Limb (tissue), 2 donors: ENCODE results near the gene CSHL1.
A peak's percentile ranks its signal among the peaks of the same experiment; 100 is the strongest.
"Not testable (repeated sequence)": the region's sequence is repeated elsewhere in the genome, so short reads cannot be mapped to it uniquely, and the experiment has no call there.

Source experiments
- DNase-seq, 2 donors: peaks; one replicate each; pipeline ENCODE4 v3.0.0-alpha.2; 2016; ENCODE audit errors: extremely low spot score in 2 of 2

The CSHL1 gene

DNA sequence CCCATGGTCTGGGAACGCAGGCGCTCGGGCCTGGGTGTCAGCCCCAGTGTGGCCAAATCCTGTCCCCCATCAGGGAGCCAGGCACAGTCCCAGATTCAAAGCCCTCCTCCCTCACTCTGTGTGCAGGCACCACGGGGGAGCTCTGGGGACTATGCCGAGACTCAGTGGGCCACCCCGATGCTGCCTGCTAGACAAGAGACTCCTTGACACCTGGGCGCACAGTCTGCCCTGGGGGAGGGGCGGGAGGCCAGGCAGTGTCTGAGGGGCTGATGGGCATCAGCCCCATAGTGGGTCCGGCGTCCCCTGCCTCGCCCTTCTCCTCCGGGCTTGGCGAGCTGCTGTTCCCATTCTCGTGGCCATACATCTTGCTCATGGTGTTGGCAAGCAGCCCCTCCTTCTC, 29.5 kb upstream of the CSHL1 start:
- no peak for DNase-seq

DNA sequence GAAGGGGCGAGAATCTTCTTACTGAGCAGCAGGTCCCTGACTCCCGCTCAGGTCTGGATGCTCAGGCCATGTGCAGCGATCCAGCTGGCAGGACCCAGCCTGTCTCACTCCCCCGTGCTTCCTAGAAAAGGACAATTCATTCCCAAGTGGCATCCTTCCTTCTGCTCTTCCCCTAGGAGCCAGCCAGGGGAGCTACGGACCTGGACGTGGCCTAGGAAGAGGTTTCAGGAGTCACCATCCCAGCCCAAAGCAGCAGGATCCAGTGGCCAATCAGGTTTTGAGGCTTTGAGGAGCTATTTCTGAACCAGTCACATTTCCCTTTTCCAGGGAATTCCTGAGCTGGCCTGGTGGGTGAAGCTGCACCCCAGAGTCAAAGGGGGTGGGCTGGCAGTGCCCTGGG, 28.8 kb upstream of the CSHL1 start:
- DNase-seq, result no peak

DNA sequence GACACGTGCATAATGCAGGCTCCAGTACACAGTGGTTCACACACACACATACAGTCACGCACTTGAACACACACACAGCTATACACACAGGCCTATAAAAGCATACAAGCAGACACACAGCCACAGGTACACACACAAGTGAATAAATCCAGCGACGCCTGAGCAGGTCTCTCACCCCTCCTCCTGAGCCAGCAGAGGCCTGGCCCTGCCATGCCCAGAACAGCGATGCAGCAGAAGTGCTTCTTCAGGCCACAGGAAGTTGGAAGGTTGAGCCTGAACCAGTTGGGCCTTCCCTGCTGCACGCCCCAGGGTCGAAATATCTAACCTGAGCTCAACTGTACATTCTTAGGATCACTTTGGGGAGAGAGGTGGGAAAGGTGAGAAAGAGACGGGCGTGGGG, 28.3 kb upstream of the CSHL1 start:
- DNase-seq, result no peak

DNA sequence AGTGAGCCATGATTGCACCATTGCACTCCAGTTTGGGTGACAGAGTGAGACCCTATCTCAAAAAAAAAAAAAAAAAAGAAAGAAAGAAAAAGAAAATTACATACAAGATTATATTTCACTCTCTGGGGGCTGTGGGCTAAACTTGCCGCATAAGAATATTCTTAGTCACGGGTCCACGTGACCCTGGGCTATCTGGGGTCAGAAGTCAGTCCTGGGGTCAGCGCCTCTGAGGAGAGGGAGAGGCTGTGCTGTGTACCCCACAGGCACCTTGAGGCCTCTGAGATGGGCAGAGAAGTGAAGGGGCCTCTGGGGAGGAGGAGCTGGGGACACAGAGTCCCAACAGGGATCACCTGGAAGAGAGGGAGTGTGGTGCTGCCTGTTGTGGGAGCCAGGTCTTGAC, 26.9 kb upstream of the CSHL1 start:
- no peak for DNase-seq

DNA sequence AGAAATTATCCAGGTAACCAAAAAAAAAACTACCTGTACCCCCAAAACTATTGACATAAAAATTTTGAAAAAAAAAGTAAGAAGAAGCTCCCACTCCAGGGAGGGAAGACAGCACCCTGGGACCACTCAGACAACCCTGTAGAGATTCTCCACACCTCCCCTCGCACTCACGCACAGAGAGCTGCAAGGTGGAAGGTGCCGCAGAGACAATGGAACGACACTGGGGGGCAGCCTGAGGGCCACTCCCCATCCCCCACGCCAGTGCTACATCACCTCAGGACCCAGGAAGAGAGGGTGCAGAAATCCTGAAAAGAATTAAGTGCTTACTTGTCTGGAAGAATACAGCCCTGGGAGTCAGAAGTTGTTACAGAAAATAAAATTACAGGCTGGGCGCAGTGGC, 26.3 kb upstream of the CSHL1 start:
- DNase-seq, result no peak

DNA sequence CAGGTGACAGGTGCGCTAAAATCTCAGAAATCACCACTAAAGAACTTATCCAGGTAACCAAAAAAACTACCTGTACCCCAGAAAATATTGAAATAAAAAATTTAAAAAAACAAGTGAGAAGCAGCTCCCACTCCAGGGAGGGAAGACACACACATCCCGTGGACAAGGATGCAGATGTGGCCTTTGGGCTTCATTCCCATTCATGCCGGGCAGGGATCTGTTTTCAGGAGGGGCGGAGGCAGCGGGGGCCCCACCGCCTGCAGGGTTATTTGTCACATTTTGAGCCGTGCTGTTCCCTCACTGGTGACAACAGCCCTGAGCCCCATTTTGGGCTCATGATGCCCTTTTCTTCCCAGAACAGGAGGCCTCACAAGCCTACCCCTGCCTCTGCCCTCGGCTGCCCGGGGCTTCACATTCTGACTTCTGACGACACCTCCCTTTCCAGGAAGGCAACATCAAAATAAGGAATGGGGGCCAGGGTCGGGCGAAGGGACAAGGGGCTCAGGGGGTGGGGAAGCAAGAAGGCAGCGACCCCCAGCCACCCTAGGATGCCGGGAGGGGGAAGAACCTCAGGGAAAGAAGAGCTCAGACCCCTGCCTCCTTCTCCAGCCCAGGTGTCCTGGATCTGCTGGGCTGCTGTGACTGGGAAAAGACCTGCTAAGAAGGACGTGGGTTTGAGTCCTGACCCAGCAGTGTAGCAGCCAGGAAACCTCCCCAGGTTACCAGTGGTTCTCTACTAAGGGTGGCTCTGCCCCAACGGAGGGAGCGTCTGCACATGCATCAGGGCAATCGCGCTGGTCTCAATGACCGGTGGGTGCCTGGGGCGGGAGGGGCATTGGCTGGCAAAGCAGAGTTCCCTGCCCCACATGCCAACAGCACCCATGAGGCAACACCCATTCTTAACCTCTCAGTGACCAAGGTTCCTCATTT, 23.4 kb upstream of the CSHL1 start:
- no peak for DNase-seq

GRCh38 chr17:63933598-63933997, 22.5 kb upstream of the CSHL1 start:
- no peak for DNase-seq

GRCh38 chr17:63932721-63933120, 21.7 kb upstream of the CSHL1 start:
- DNase-seq, result no peak

- DNase-seq, result no peak
These were observed 21.0 kb upstream of the CSHL1 start, which contains the start of gene CD79B for GRCh38 chr17:63931981-63932561. Gene CD79B (minus strand): TSS chr17:63932331. CDS start chr17:63932261, 70 bp downstream.

- no peak for DNase-seq
These were observed 20.0 kb upstream of the CSHL1 start for GRCh38 chr17:63930951-63931575.

GRCh38 chr17:63929860-63930766, 19.1 kb upstream of the CSHL1 start:
- no peak for DNase-seq

DNA sequence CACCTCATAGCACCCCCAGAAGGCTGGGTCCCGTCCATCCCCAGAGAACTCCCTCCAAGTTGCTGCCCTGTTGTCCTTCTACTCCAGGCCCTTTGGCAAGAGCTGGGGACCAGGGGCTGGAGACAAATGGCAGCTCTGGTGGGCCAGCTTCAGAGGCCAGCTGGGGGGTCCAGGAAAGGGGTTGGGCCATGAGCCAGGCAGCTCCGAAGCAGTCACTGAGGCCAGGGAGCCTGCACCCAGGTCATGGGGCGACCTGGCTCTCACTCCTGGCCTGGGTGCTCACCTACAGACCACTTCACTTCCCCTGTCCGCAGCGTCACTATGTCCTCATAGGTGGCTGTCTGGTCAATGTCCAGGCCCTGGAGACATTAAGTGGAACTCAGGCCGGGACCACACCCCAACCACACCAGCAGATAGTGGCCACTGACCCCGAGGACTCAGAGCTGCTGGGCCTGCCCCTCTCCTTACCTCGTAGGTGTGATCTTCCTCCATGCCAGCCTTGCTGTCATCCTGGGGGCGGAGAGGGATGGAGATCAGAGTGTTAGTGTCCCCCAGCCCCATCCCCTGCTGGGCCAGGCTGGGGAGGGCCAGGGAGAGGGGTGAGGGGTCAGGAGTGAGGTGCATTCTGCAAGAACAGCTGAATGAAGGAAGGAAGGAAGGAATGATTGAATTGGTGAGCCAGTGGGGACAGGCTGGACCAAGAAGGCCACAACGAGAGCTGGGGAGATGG, 18.1 kb upstream of the CSHL1 start:
- no peak for DNase-seq

- DNase-seq, result no peak
These were observed 17.2 kb upstream of the CSHL1 start for GRCh38 chr17:63928172-63928666.

DNA sequence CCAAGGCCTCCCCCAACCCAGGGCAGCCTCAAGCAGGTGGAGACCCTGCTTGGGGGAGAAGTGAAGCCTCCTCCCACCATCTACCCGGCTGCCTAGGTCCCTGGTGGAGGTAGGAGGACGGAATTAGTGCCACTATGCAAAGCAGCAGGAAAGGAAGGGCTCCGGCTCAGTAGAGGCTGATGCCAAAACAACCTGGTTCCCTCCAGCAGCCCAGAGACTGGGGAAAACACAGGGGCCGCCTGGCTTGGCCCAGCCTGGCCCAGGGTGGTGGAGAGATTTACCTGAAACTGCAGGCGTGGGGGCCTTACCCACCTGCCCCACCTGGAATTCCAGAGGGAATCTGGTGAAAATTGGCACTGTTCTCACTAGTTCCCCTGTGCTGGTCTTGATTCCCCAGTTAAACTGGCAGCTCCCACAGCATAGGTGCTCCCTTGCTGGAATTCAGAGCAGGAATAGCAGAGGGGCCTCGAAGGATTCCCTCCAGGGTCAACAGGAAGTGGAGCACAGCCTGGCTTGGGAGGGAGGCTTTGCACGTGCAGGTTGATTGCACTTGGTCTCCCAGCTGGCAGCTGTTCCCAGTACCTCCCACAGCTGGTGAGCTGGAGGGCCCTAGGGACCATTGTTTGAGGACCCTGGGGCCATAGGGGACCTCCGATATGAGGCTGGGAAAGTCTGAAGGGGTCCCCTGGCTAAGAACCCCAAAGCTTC, 16.6 kb upstream of the CSHL1 start:
- no peak for DNase-seq

DNA sequence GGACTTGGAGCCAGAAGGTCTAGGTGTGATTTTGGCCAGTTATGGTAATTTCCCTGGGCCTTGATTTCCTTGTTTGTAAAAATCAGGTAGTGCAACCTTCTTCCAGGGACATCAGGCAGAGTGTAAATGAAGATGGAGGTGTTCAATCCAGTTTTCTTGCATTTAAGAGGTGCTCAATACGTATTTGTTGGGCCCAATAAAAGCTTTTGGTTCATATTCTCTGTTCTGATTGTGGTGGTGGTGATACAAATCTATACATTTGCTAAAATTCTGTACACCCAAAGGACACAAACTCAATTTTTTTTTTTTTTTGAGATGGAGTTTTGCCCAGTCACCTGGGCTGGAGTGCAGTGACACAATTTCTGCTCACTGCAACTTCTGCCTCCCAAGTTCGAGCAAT, 15.1 kb upstream of the CSHL1 start:
- DNase-seq, result no peak

DNA sequence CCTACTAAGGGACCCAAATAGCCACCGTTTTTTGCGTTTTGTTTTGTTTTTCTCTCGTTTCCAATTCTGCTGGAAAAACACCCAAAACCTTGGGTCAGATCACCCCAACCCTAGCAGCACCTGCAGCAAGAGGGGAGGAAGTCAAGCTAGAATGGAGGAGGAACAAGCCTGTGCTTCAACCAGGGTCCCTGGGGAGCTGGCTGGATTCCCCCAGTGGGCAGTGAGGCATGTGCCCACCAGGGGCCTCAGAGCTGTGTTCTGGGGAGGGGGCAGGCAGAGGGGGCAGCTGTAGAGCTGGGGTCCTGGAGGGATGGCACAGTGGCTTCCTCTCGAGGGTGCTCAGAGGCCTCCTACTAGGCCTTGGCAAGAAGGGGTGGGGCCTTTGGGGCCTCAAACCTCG, 14.6 kb upstream of the CSHL1 start:
- DNase-seq, result no peak

DNA sequence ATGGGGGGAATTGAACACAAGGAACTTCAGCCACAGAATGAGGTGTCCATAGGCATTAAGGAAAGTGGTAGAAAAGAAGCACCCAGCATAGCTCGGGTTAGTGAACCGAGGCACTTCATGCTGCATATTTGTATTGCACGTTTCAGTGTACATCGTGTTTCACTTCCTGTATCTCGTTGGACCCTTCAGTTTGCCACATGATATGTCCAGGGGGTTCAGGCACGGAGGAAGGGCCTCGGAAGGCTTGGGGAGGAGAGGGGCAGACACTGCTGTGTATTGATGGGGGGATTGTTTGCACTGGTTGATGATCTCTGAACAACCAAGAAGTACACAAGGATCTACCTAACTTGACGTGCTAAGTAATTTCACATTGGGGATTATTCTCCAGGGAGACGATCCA, 11.3 kb upstream of the CSHL1 start:
- DNase-seq, result not testable (repeated sequence)

DNA sequence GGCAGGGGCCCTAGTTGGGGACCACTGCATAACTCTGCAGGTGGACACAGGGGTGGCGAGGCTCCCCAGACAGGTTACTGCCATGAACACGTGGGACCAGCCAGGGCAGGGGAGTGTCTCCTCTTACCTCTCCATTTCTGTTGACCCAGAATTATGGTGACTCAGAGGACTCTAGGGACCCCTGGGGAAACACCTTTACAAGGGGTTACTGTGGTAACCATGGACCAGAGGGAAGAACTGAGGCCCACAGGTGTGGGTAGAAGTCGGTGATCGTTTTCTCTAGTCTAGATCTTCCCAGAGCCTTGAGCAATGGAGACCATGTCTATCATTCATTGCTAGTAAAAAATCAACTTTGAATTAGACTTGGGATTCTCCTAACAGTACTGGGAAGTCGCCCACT, 9.7 kb upstream of the CSHL1 start:
- DNase-seq, result not testable (repeated sequence)

DNA sequence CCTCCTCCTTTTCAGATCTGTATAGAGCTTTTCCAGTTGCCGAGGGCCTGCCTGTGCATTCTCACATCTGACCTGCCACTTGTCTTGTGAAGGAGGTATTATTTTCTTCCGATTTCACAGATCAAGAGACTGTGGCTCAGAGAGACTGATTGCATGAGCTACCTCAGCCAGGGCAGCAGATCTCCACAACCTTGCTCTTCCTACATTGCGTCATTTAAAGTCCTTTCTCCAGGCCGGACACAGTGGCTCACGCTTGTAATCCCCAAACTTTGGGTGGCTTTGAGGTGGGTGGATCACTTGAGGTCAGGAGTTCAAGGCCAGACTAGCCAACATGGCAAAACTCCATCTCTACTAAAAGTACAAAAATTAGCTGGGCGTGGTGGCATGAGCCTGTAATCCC, 9.0 kb upstream of the CSHL1 start:
- not testable (repeated sequence) for DNase-seq

GRCh38 chr17:63919311-63919723, 8.3 kb upstream of the CSHL1 start:
- peak; percentile 34 to 64 for DNase-seq
